ENCODE data around the gene INSRR.

- TF ChIP-seq CTCF (IDR thresholded peaks at IDR 0.05) (peak in 3 of 4 experiments; percentile 66 to 85 (median 69)), POLR2A (IDR thresholded peaks at IDR 0.05) (no peak), POLR2AphosphoS5 (IDR thresholded peaks at IDR 0.05) (no peak), EP300 (IDR thresholded peaks at IDR 0.05) (no peak)
These were observed 1.3 kb upstream of the INSRR start for GRCh38 chr1:156860113-156860627.

All from gastroesophageal sphincter (tissue), 3 donors.